Liver (tissue), 3 donors: ENCODE measurements around the gene STK39.

Experiments used
- CTCF ChIP-seq: fragments of 150-350 bp; IDR thresholded peaks from 2 replicates; pipeline ENCODE4 v1.5.1; 2017; ENCODE audit warnings: improper control_type of control experiment, low read depth, low read length; ENCODE audit not compliant: missing input control
- EGR1 ChIP-seq, 2 donors: IDR thresholded peaks; 2 replicates each; pipeline ENCODE4 v1.6.1; 2016 to 2018; ENCODE audit warnings: antibody characterized with exemption in 2 of 2, low read depth in 2 of 2
- FOXA1 ChIP-seq: IDR thresholded peaks from 2 replicates; pipeline ENCODE4 v1.6.1; 2016; ENCODE audit warnings: antibody characterized with exemption
- JUND ChIP-seq, 2 donors: IDR thresholded peaks; 2 replicates each; pipeline ENCODE4 v1.6.1; 2016; ENCODE audit warnings: antibody characterized with exemption in 2 of 2
- MAX ChIP-seq: IDR thresholded peaks from 2 replicates; pipeline ENCODE4 v1.6.1; 2016; ENCODE audit warnings: antibody characterized with exemption
- RAD21 ChIP-seq, 2 donors: IDR thresholded peaks; 2 replicates each; pipeline ENCODE4 v1.6.1; 2016; ENCODE audit warnings: antibody characterized with exemption in 2 of 2, mild to moderate bottlenecking in 2 of 2
- REST ChIP-seq: IDR thresholded peaks from 2 replicates; pipeline ENCODE4 v1.6.1; 2016; ENCODE audit warnings: antibody characterized with exemption, mild to moderate bottlenecking
- SP1 ChIP-seq: IDR thresholded peaks from 2 replicates; pipeline ENCODE4 v1.6.1; 2018; ENCODE audit warnings: antibody characterized with exemption, mild to moderate bottlenecking
- TAF1 ChIP-seq: conservative IDR thresholded peaks from 2 replicates; pipeline ENCODE4 v1.6.1; 2016; ENCODE audit warnings: antibody characterized with exemption, mild to moderate bottlenecking
- YY1 ChIP-seq: IDR thresholded peaks from 2 replicates; pipeline ENCODE4 v1.6.1; 2016; ENCODE audit warnings: antibody characterized with exemption, mild to moderate bottlenecking
- donor health status: healthy.
- donor health status: healthy.

- TF ChIP-seq CTCF (no peak), RAD21 (IDR thresholded peaks at IDR 0.05) (no peak), REST (no peak), YY1 (no peak), SP1 (no peak), TAF1 (no peak), FOXA1 (no peak), JUND (IDR thresholded peaks at IDR 0.05) (no peak), MAX (no peak), EGR1 (IDR thresholded peaks at IDR 0.05; ENCODE audit: low read depth in 2 of 2) (no peak)
Observed at GRCh38 chr2:168252976-168253375, 5.6 kb upstream of the STK39 start.
